Kidney capillary endothelial cell (primary cell): Measurements from ENCODE around the gene PLAAT3.
"Not testable (repeated sequence)": the region's sequence is repeated elsewhere in the genome, so short reads cannot be mapped to it uniquely, and the experiment has no call there.

Source experiments
- DNase-seq: peaks from one replicate; pipeline ENCODE4 v3.0.0-alpha.2; 2018; ENCODE audit warnings: low spot score

PLAAT3 gene

GRCh38 chr11:63537293-63538101, 76.7 kb downstream of the PLAAT3 start:
- no peak for DNase-seq

DNA sequence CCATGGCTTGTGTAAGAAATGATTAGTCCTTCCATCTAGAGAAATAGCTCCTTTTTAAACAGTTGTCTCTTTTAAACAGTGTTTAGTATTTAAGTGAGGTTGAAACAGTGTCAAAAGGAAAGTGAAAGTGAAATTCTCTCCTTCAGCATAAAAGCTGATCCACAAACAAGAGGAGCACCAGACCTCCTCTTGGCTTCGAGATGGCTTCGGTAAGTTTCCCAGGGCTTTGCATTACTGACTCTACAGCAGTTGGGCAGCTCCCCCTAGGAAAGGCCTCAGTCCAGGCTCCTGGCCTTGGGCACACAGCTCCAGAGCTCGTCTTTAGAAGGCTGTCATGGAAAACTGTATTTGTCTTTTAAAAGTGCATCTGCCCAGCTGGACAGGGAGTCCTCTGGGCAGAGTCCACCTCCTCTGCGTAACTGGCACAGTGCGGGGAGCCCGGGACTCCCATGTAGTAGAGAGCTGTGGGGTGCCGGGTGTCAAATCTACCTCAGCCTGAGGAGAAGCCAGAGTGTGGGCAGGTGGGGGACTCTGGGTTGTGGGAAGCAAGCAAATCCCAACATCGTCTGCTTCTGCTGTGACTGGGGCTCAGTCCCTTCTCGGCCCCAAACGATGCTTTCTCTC, 77.5 kb downstream of the PLAAT3 start, which contains the start of gene PLAAT4:
PLAAT4 (plus strand) TSS at position 140 of the 624 bp plus-strand sequence; CDS start at position 201, 61 bp downstream.
- peak; percentile 4 for DNase-seq

DNA sequence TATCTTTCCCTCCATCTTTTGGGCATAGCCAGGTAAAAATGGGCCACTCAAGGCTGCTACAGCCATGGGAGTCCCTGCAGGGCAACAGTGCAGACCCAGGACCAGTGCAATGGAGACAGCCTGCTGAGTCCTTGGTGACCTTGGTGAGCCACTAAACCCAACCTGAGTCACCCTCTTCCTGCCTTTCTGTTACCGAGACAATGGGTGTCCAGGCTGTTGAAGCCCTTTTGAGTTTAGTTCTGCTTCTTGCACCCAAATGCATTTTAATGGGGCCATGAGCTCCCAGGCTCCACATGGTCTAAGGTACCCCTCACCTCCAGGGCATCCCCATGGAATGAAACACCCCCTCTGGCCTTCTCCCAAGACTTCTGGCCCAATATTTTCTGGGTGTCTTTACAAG, 78.5 kb downstream of the PLAAT3 start:
- DNase-seq = peak; percentile 47

DNA sequence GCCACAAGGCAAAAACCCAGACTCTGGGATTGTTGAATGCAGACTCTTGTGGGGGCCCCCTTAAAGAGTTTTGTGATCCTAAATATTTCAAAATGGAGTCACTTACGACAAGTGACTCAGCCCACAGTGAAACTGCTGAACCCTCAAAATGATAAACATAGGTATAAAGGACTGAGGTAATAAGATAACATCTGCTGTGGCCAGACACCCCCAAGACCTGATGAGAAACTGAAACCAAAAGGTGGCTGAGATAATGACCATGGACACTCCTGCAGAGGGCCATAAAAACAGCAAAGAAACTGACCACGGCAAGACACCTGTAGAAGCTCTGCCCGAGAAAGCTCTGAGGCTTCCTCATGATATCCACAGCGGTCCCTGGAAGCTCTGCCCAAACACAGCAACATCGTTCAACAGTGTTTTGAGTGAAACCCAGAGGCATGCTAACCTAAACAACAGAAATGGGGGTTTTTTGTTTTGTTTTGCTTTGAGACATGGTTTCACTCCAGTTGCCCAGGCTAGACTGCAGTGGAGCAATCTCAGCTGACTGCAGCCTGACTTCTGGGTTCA, 79.3 kb downstream of the PLAAT3 start:
- no peak for DNase-seq

DNA sequence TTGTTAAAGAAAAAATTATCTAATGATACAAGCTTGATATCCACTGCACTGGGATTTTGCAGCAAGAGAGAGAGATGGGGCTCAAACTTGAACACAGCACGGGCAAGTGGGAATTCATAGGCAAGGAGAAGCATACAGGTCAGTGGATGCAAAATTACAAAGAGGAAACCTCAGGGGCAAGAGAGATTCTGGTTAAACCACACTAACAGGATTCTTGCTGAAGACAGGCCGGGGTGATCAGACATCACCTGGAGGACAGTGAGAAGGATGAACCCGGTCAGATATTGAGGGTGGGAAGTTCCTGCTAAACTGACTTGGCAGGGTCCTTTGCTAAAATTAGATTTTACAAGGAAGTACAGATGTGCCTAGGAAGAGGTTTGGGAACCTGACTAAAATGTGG, 80.2 kb downstream of the PLAAT3 start:
- DNase-seq = no peak

DNA sequence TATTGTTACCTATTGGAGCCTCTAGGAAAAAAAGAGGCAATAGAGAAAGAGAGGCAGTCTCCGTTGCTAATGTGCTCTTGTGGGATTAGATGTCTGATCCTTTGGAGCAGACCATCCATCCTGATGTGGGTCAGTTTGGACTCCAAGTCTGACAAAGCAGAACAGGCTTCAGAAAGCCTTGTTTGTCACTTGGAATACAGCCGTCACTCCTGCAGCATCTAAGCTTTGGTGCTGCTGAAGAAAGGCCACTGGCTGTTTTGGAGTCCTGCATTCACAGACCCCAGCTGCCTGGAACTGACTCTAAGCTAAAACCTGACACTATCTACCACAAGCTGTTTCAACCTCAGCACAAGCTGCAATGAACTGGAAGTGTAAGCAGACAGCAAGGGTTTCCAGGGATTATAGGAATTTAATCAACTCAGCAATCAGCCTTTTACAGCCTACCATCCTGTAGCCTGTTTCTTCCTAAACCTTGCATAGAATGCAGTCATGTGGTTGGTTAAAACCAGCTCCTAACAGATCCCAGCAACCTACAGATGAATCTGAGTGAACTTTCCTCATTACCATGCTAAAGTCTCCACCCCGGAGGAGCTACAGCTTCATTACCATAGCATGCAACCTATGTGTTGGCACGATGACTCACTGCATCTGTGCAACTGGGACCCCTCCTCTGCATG, 81.3 kb downstream of the PLAAT3 start:
- DNase-seq = no peak

DNA sequence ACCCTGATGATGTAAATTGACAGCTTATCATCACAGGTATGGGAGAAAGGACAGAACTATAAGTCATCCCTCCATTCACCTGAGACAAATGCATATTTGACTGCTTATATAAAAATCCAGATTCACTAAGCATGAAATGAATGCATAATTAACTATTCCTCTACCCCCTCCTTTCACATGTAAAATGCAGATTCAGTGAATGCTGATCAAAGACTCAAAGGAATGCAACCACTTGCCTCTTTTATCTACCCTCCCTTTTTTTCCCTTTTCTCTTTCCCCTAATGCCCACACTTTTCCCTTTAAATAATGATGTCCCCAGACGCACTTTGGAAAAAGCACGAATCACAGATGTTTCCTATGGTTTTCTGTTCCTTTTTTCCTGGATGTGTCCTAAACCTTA, 82.1 kb downstream of the PLAAT3 start:
- DNase-seq = no peak

GRCh38 chr11:63531074-63531792, 83.0 kb downstream of the PLAAT3 start:
- DNase-seq = not testable (repeated sequence)

GRCh38 chr11:63530021-63530420, 84.2 kb downstream of the PLAAT3 start:
- no peak for DNase-seq

DNA sequence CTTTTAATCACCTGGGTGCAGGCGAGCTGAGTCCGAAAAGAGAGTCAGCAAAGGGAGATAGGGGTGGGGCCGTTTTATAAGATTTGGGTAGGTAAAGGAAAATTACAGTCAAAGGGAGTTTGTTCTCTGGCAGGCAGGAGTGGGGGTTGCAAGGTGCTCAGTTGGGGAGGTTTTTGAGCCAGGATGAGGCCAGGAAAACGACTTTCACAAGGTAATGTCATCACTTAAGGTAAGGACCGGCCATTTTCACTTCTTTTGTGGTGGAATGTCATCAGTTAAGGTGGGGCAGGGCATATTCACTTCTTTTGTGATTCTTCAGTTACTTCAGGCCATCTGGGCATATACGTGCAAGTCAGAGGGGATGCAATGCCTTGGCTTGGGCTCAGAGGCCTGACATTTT, 84.9 kb downstream of the PLAAT3 start:
- DNase-seq = not testable (repeated sequence)

DNA sequence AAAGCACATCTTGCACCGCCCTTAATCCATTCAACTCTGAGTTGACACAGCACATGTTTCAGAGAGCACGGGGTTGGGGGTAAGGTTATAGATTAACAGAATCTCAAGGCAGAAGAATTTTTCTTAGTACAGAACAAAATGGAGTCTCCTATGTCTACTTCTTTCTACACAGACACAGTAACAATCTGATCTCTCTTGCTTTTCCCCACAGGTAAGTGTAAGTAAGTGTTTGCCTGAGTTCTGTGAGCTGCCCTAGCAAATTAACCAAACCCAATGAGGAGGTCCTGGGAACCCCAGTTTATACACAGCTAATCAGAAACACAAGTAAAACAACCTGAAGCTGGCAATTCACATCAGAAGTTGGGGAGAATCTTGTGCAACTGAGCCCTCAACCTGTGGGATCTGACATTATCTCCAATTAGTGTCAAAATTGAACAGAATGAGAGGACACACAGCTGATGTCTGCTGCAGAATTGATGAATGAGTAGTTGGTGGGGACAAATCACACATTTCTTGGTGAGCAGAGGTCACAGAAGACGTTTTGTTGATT, 85.4 kb downstream of the PLAAT3 start:
- not testable (repeated sequence) for DNase-seq

DNA sequence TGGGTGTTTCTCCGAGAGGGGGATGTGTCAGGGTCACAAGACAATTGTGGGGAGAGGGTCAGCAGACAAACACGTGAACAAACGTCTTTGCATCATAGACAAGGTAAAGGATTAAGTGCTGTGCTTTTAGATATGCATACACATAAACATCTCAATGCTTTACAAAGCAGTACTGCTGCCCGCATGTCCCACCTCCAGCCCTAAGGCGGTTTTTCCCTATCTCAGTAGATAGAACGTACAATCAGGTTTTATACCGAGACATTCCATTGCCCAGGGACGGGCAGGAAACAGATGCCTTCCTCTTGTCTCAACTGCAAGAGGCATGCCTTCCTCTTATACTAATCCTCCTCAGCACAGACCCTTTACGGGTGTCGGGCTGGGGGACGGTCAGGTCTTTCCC, 86.1 kb downstream of the PLAAT3 start:
- DNase-seq = not testable (repeated sequence)

DNA sequence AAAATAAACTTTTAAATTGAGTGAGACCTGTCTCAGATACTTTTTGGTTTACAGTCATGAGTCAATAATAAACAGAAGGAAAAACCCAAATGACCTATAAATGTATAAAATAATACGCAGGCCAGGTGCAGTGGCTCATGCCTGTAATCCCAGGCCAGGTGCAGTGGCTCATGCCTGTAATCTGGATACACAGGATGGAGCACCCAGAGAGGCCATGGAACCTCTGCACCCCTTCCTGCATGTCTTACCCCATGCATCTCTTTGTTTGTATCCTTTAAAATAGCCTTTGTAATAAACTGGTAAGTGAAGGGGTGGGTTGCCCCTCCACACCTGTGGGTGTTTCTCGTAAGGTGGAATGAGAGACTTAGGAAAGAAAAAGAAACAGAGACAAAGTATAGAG, 86.6 kb downstream of the PLAAT3 start:
- no peak for DNase-seq
